GM19351 (cell line): ENCODE data around the gene GBX2.
A peak's percentile ranks its signal among the peaks of the same experiment; 100 is the strongest.
"Not testable (repeated sequence)": the region's sequence is repeated elsewhere in the genome, so short reads cannot be mapped to it uniquely, and the experiment has no call there.

Experiments used
- ATAC-seq: cut with Tn5 transposase; IDR thresholded peaks from one replicate; pipeline ENCODE4 v1.9.1; 2021; ENCODE audit warnings: mild to moderate bottlenecking, moderate library complexity; ENCODE audit not compliant: unreplicated experiment

The GBX2 gene

GRCh38 chr2:236157815-236158498 lies 10.2 kb downstream of the GBX2 start:
- ATAC-seq = no peak

- ATAC-seq = no peak
These were observed 10.8 kb downstream of the GBX2 start for GRCh38 chr2:236157366-236157765.

- no peak for ATAC-seq
These were observed 11.4 kb downstream of the GBX2 start for GRCh38 chr2:236156860-236157194.

GRCh38 chr2:236156095-236156859 lies 11.9 kb downstream of the GBX2 start:
- no peak for ATAC-seq

GRCh38 chr2:236155406-236155805 lies 12.8 kb downstream of the GBX2 start:
- no peak for ATAC-seq

- no peak for ATAC-seq
These were observed 21.8 kb downstream of the GBX2 start for GRCh38 chr2:236146436-236146835.

- ATAC-seq = no peak
These were observed 24.4 kb downstream of the GBX2 start for GRCh38 chr2:236143811-236144210.

GRCh38 chr2:236141616-236142015 lies 26.6 kb downstream of the GBX2 start:
- ATAC-seq = not testable (repeated sequence)

GRCh38 chr2:236137066-236137465 lies 31.1 kb downstream of the GBX2 start:
- no peak for ATAC-seq

GRCh38 chr2:236136538-236136937 lies 31.6 kb downstream of the GBX2 start:
- ATAC-seq = no peak

- ATAC-seq = no peak
These were observed 34.7 kb downstream of the GBX2 start for GRCh38 chr2:236133410-236134012.

GRCh38 chr2:236131073-236131692 lies 37.0 kb downstream of the GBX2 start:
- peak; percentile 48 for ATAC-seq

GRCh38 chr2:236130349-236130998 lies 37.7 kb downstream of the GBX2 start:
- ATAC-seq = no peak

- no peak for ATAC-seq
These were observed 38.3 kb downstream of the GBX2 start for GRCh38 chr2:236129935-236130334.

GRCh38 chr2:236128321-236128720 lies 39.9 kb downstream of the GBX2 start:
- no peak for ATAC-seq

GRCh38 chr2:236127010-236127409 lies 41.2 kb downstream of the GBX2 start:
- no peak for ATAC-seq

- ATAC-seq = no peak
These were observed 42.6 kb downstream of the GBX2 start for GRCh38 chr2:236125541-236125940.

- ATAC-seq = no peak
These were observed 43.8 kb downstream of the GBX2 start for GRCh38 chr2:236124182-236124893.

GRCh38 chr2:236123716-236124115 lies 44.5 kb downstream of the GBX2 start:
- ATAC-seq = no peak

GRCh38 chr2:236122236-236122635 lies 46.0 kb downstream of the GBX2 start:
- no peak for ATAC-seq

GRCh38 chr2:236121546-236121945 lies 46.6 kb downstream of the GBX2 start:
- no peak for ATAC-seq
